Measurements from ENCODE around the gene SYT10.

DNA sequence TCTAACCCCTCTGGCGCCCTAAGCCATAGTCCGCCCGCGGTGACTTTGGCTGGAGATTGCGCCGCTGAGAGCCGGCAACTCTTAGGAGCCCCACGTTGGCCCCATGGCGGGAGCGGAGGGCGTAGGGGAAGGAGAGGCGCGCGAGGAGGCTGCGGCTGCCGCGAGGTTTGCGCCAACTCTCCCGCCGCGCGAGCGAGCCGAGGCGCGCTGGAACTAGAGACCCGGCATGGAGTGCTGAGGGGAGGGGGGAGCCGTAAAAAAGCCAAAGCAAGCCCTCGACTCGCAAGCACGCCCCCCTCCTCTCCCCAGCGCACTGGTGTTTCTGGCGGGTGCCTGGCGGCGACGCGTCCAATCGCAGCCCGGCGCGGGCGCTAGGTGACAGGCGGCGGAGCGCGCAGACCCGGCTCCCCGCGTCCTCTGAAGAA, at the start of gene SYT10:
- TF ChIP-seq POLR2A (IDR thresholded peaks at IDR 0.05) = no peak
- TF ChIP-seq, protein P1, sequence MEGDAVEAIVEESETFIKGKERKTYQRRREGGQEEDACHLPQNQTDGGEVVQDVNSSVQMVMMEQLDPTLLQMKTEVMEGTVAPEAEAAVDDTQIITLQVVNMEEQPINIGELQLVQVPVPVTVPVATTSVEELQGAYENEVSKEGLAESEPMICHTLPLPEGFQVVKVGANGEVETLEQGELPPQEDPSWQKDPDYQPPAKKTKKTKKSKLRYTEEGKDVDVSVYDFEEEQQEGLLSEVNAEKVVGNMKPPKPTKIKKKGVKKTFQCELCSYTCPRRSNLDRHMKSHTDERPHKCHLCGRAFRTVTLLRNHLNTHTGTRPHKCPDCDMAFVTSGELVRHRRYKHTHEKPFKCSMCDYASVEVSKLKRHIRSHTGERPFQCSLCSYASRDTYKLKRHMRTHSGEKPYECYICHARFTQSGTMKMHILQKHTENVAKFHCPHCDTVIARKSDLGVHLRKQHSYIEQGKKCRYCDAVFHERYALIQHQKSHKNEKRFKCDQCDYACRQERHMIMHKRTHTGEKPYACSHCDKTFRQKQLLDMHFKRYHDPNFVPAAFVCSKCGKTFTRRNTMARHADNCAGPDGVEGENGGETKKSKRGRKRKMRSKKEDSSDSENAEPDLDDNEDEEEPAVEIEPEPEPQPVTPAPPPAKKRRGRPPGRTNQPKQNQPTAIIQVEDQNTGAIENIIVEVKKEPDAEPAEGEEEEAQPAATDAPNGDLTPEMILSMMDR (IDR thresholded peaks at IDR 0.05) = no peak
